HG03175 (cell line): ENCODE data around the gene SEMA4A.

Experiments used
- ATAC-seq: cut with Tn5 transposase; IDR thresholded peaks from one replicate; pipeline ENCODE4 v1.9.1; 2021; ENCODE audit warnings: mild to moderate bottlenecking, moderate library complexity; ENCODE audit not compliant: unreplicated experiment

Gene SEMA4A

GRCh38 chr1:156134716-156135435, 18.5 kb upstream of the SEMA4A start:
- no peak for ATAC-seq

DNA sequence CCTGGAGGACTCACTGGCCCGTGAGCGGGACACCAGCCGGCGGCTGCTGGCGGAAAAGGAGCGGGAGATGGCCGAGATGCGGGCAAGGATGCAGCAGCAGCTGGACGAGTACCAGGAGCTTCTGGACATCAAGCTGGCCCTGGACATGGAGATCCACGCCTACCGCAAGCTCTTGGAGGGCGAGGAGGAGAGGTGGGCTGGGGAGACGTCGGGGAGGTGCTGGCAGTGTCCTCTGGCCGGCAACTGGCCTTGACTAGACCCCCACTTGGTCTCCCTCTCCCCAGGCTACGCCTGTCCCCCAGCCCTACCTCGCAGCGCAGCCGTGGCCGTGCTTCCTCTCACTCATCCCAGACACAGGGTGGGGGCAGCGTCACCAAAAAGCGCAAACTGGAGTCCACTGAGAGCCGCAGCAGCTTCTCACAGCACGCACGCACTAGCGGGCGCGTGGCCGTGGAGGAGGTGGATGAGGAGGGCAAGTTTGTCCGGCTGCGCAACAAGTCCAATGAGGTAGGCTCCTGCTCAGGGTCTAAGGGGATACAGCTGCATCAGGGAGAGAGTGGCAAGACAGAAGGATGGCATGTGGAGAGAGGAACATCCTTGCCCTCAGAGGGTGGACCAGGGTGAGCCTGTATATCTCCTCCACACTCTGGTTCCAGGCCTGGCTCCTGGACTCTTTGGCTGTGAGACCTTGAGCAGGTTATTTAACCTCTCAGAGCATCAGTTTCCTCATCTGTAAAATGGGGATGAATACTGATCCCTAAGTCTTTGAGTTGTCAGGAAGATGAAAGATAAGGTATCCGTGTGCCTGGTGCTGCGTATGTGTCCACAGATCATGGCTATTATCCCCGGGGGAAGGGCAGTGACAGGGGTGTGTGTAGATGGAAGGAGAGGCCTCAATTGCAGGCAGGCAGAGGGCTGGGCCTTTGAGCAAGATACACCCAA, 17.2 kb upstream of the SEMA4A start:
- no peak for ATAC-seq

DNA sequence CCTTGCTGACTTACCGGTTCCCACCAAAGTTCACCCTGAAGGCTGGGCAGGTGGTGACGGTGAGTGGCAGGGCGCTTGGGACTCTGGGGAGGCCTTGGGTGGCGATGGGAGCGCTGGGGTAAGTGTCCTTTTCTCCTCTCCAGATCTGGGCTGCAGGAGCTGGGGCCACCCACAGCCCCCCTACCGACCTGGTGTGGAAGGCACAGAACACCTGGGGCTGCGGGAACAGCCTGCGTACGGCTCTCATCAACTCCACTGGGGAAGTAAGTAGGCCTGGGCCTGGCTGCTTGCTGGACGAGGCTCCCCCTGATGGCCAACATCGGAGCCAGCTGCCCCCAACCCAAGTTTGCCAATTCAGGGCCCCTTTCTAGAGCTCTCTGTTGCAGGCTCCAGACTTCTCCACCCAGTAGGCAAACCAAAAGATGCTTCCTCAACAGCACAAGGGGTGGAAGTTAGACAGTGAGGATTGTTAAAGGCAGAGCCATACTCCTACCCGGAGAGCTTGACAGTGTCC, 16.4 kb upstream of the SEMA4A start:
- no peak for ATAC-seq

GRCh38 chr1:156138458-156138867, 14.9 kb upstream of the SEMA4A start:
- ATAC-seq: no peak

GRCh38 chr1:156140879-156141707, 12.3 kb upstream of the SEMA4A start:
- ATAC-seq: no peak

DNA sequence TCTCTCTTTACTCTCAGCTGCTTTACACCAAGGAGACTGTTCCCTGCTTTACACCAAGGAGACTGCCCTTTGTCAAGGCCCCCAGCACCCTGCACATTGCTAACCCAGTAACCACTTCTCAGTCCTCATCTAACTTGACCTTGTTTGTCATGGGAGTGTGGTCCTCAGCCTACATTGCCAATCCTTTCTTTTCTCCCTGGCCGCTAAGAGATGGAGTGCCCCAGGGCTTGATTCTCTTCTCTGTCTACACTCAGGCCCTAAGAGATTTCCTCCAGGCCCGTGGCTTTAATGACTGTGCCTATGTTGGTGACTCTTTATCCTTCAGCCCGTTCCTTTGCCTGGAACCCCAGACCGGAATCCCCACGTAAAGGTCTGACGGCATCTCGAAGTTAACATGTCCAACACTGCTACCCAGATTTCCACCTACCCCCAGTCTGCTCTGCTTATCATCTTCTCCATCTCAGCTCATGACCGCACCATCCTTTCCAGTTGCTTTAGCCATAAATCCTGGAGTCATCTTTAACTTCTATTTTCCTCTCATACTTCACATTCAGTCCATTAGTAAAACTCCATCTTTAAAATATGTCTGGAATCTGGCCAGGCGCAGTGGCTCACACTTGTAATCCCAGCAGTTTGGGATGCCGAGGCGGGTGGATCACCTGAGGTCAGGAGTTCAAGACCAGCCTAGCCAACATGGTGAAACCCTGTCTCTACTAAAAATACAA, 9.5 kb upstream of the SEMA4A start:
- no peak for ATAC-seq

DNA sequence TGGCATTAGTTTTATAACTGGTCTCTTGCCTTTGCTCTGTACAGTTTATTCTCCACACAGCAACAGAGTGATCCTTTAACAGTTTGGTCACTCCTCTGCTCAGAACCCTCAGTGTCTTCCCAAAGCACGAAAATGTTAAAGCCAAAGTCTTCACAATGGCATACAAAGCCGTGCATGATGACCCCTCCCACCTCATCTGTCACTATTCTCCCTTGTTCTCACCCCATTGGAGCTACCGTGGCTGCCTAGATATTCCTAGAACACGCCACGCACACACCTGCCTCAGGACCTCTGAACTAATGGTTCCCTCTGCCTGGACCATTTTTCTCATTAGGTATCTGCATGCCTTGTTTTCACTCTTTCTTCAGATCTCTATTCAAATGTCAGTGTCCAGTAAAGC, 8.6 kb upstream of the SEMA4A start:
- ATAC-seq: no peak

DNA sequence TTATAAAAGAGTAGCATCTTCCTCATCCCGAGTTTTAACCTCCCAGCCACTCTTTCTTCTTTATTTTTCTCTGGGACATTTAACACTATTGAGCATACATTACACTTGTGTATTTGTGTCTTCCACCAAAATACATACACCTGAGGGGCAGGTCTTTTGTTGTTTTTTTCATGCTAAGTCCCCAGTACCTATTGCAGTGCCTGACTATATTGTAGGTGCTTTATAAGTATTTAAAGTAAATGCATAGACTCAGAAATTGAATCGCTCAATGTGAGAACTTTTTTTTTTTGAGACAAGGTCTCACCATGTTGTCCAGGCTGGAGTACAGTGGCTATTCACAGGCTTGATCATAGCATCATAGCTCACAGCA, 7.8 kb upstream of the SEMA4A start:
- no peak for ATAC-seq

GRCh38 chr1:156146020-156146768, 7.2 kb upstream of the SEMA4A start:
- peak; percentile 36 for ATAC-seq

DNA sequence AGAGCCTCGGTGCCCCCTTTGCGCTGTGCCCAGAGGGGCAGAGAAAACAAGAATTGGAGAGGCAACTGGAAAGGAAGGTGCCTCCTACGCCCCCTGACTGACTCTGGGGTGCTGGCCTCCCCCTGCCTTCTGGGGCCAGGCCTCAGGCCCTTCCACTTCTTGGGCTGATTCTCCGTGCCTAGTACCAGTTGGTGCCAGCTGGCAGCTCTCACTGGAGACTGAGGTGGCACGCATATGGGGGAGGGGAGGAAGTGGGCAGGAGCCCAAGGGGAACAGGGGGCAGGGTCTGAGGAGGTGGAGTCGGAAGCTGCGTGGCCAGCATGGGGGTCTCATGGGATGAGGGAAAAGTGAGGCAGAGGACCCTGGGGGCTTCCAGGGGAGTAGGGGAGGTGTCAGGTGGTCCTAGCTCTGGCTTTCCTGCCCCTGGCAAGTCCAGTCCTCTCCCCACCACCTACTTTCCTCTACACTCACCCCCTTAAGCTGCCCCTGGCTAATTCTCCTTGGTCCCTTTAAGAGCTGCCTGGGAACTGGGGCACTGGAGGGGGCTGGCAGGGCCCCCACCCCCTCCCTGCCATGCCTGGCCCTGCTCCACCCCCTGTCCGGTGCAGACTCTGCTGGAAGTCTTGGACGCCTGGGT, 6.5 kb upstream of the SEMA4A start:
- no peak for ATAC-seq

DNA sequence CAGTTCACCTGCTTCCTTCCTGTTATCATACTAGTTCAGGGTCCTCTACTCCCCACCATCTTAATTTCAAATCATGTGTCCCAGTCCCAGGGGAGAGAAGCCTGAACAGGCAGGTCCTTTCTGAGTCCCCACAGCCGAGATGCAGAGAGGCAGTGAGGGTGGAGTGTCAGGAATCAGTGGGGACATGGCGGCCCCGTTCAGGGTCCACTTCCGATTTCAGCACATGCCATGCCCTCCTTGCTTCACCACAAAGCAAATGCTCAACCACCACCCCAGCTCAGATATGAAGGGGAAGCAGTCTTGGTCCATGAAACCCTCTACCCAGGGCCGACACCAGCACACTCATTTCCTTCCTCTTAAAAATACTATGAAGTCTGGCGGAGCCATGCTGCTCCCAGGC, 5.2 kb upstream of the SEMA4A start:
- ATAC-seq: no peak

DNA sequence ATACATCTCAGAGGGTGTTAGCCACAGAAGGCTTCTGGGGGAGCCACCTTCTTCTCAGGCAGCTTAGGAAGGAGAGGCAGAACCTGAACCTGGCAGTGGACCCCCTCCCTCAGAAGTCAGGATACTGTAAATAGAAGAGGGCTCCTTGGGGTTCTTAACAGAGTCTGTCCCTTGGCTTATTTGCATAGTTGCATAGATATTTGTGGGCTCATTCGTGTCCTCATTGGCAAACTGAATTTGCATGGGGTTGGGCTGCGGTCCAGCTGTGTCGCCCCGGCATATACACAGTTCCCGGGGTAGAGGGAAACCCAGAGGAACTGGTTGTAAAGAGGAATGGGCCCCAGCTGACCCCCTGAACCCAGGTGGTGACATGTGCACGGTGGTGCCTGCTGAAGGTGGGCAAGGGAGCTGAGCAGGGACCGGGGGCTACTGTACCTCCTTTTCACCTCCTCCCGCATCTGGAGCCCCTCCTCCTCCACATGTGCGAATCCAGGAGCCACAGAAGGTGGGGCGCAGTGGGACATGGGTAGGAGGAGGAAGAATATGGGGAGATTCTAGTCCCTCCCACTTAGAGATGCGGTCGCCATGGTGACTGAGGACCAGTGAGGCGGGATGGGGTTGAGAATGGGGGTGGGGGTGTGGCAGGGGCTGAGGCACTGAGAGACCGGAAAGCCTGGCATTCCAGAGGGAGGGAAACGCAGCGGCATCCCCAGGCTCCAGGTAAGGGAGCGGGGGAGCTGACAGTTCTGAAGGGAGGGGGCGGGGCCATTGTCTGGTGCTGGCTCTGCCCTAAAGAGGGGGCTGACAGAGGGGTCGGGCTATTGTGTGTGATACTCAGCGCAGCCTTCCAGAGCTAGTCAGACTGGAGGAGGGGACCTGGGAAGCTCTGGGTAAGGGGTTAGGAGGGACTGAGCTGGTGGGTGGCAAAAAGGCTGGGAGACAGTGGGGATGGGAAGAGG, 3.7 kb upstream of the SEMA4A start:
- ATAC-seq: peak; percentile 44

DNA sequence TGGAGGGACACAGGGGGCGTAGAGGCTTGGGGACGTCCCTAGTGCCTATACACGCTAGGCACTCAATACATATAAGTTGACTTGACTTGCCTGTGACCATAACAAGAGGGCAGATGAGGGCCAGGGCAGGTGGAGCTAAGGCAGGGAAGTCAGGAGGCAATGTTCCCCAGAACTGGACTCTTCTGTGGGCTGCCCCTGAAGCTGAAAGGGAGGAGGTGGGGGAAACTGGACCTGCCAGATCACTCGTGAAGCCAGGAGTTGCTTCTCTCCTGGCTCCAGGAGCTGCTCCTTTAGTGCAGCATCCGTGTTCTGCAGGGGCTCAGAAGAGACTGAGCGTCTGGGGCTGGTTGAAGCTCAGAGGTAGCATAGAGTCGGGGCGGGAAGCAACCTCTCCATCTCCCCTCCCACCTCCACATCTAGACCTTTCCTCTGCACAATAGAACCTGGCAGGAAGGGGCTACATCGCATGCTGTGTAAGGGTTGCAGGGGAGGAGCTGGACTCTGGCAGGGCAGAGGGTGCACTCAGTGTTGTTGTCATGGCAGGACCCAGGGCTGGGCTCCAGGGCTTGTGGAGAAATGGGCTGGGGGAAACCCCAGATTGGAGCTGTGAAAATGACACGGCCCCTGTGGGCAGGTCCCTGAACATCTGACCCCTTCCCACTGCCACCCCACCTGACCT, 2.9 kb upstream of the SEMA4A start:
- no peak for ATAC-seq

- ATAC-seq: no peak
Observed at GRCh38 chr1:156151093-156151688, 2.2 kb upstream of the SEMA4A start.

- ATAC-seq: no peak
Observed at GRCh38 chr1:156152628-156153027, 757 bp upstream of the SEMA4A start.

- peak; percentile 58 for ATAC-seq
Observed at GRCh38 chr1:156154317-156154749, 948 bp downstream of the SEMA4A start.
